ENCODE results near the gene DZIP3.

DZIP3 gene

GRCh38 chr3:108564564-108564963 is 25.0 kb upstream of the DZIP3 start:
- peaks cover 0 to 8% (median 0%) of the 10 kb centered on the region in 4 donors for H3K4me1 ChIP-seq
- no peaks in the 10 kb centered on the region for H3K9me3 ChIP-seq
- no peaks in the 10 kb centered on the region for H3K27me3 ChIP-seq
- DNase-seq, result no peak
- no peak overlapping the region for H3K27ac ChIP-seq
- H3K4me3 ChIP-seq, result no peak overlapping the region
- intact Hi-C loops (cut with DNase I; ENCODE audit: low total_unique reads), result no loop called here
- no peaks in the 10 kb centered on the region for H3K36me3 ChIP-seq
- TF ChIP-seq, protein P1, sequence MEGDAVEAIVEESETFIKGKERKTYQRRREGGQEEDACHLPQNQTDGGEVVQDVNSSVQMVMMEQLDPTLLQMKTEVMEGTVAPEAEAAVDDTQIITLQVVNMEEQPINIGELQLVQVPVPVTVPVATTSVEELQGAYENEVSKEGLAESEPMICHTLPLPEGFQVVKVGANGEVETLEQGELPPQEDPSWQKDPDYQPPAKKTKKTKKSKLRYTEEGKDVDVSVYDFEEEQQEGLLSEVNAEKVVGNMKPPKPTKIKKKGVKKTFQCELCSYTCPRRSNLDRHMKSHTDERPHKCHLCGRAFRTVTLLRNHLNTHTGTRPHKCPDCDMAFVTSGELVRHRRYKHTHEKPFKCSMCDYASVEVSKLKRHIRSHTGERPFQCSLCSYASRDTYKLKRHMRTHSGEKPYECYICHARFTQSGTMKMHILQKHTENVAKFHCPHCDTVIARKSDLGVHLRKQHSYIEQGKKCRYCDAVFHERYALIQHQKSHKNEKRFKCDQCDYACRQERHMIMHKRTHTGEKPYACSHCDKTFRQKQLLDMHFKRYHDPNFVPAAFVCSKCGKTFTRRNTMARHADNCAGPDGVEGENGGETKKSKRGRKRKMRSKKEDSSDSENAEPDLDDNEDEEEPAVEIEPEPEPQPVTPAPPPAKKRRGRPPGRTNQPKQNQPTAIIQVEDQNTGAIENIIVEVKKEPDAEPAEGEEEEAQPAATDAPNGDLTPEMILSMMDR (IDR thresholded peaks at IDR 0.05), result no peak

- H3K4me1 ChIP-seq, result peaks cover 0 to 8% (median 0%) of the 10 kb centered on the region in 4 donors
- H3K27ac ChIP-seq, result no peak overlapping the region
- no peak overlapping the region for H3K4me3 ChIP-seq
- intact Hi-C loops (cut with DNase I; ENCODE audit: low total_unique reads), result no loop called here
- no peaks in the 10 kb centered on the region for H3K9me3 ChIP-seq
- no peaks in the 10 kb centered on the region for H3K27me3 ChIP-seq
- no peak for DNase-seq
- TF ChIP-seq, protein P1 (IDR thresholded peaks at IDR 0.05), result no peak
- no peaks in the 10 kb centered on the region for H3K36me3 ChIP-seq
These were observed 24.0 kb upstream of the DZIP3 start for GRCh38 chr3:108565506-108565905.

- no peak for DNase-seq
- Histone ChIP-seq H3K4me1 (peaks cover 0 to 8% (median 0%) of the 10 kb centered on the region in 4 donors), H3K4me3 (no peak overlapping the region), H3K27me3 (no peaks in the 10 kb centered on the region), H3K36me3 (no peaks in the 10 kb centered on the region), H3K9me3 (no peaks in the 10 kb centered on the region), H3K27ac (no peak overlapping the region)
- TF ChIP-seq, protein P1 (IDR thresholded peaks at IDR 0.05), result no peak
- intact Hi-C loops (cut with DNase I; ENCODE audit: low total_unique reads), result no loop called here
These were observed 22.9 kb upstream of the DZIP3 start for GRCh38 chr3:108566599-108566998.

DNA sequence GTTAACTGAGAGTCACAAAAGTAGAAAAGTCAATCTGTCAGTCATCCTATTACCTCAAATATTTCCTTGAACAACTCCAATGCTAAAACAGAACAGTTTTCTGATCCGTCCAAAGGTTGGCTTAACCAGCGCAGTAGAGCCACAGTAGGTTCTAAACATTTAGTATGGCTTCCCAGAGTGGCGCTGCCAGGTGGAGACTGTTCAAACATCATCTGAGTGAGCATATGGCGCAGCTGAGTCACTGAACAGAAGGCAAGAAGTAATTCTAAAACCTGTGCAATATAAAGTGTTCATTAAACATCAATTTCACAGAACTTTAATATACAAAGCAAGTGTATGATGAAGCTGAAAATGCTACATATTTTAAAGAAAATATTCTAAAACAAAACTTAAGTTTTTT is 20.2 kb upstream of the DZIP3 start:
- Histone ChIP-seq H3K4me3 (no peak overlapping the region), H3K27me3 (no peaks in the 10 kb centered on the region), H3K36me3 (no peaks in the 10 kb centered on the region), H3K4me1 (peaks cover 0 to 6% (median 0%) of the 10 kb centered on the region in 4 donors), H3K27ac (no peak overlapping the region), H3K9me3 (no peaks in the 10 kb centered on the region)
- TF ChIP-seq, protein P1 (IDR thresholded peaks at IDR 0.05), result no peak
- DNase-seq, result no peak
- intact Hi-C loops (cut with DNase I; ENCODE audit: low total_unique reads), result no loop called here

- DNase-seq, result no peak
- TF ChIP-seq, protein P1 (IDR thresholded peaks at IDR 0.05), result no peak
- H3K27ac ChIP-seq, result no peak overlapping the region
- no peaks in the 10 kb centered on the region for H3K4me1 ChIP-seq
- H3K36me3 ChIP-seq, result no peaks in the 10 kb centered on the region
- H3K9me3 ChIP-seq, result no peaks in the 10 kb centered on the region
- H3K27me3 ChIP-seq, result no peaks in the 10 kb centered on the region
- intact Hi-C loops (cut with DNase I; ENCODE audit: low total_unique reads), result no loop called here
- no peak overlapping the region for H3K4me3 ChIP-seq
These were observed 11.5 kb upstream of the DZIP3 start for GRCh38 chr3:108578064-108578463.

- H3K4me3 ChIP-seq, result peak overlapping the region; percentile 68 to 72
- H3K27me3 ChIP-seq, result no peaks in the 10 kb centered on the region
- TF ChIP-seq, protein P1 (IDR thresholded peaks at IDR 0.05), result no peak
- H3K4me1 ChIP-seq, result peaks cover 0 to 14% (median 4%) of the 10 kb centered on the region in 4 donors
- intact Hi-C loops (cut with DNase I; ENCODE audit: low total_unique reads), result no loop called here
- no peaks in the 10 kb centered on the region for H3K36me3 ChIP-seq
- DNase-seq, result no peak
- no peaks in the 10 kb centered on the region for H3K9me3 ChIP-seq
- H3K27ac ChIP-seq, result peak overlapping the region; percentile 90 to 92
These were observed 921 bp upstream of the DZIP3 start for GRCh38 chr3:108588601-108589000.

Measured in tibial artery (tissue), 4 donors.